Cerebellar cortex (tissue), 1 donor: Measurements from ENCODE around the gene ATM.

Experiments
- DNase-seq: peaks from one replicate; pipeline ENCODE4 v3.0.0-alpha.2; 2015; ENCODE audit warnings: low spot score

ATM gene

GRCh38 chr11:108222574-108223347 is at the start of gene ATM, which contains the start of gene NPAT:
Gene ATM, plus strand, starts transcription at chr11:108223067. Its CDS starts 4,558 bp downstream, at chr11:108227625.
Gene NPAT, minus strand, starts transcription at chr11:108222638. Its CDS starts 102 bp downstream, at chr11:108222536.
- peak; percentile 99 for DNase-seq

GRCh38 chr11:108177570-108177969 is 45.3 kb upstream of the ATM start:
- no peak for DNase-seq

GRCh38 chr11:108193725-108194124 is 29.1 kb upstream of the ATM start:
- no peak for DNase-seq

GRCh38 chr11:108196901-108197300 is 26.0 kb upstream of the ATM start:
- DNase-seq: no peak

- no peak for DNase-seq
These were observed 25.5 kb upstream of the ATM start for GRCh38 chr11:108197351-108197750.

- no peak for DNase-seq
These were observed 24.0 kb upstream of the ATM start for GRCh38 chr11:108198833-108199232.

- DNase-seq: no peak
These were observed 23.2 kb upstream of the ATM start for GRCh38 chr11:108199446-108200321.

- no peak for DNase-seq
These were observed 19.8 kb upstream of the ATM start for GRCh38 chr11:108203075-108203474.

- DNase-seq: no peak
These were observed 18.5 kb upstream of the ATM start for GRCh38 chr11:108204376-108204775.

GRCh38 chr11:108204929-108205499 is 17.9 kb upstream of the ATM start:
- DNase-seq: no peak

GRCh38 chr11:108206171-108206570 is 16.7 kb upstream of the ATM start:
- DNase-seq: peak; percentile 56

GRCh38 chr11:108206969-108207682 is 15.7 kb upstream of the ATM start:
- no peak for DNase-seq

- DNase-seq: peak; percentile 55
These were observed 15.2 kb upstream of the ATM start for GRCh38 chr11:108207683-108208060.

- DNase-seq: no peak
These were observed 12.4 kb upstream of the ATM start for GRCh38 chr11:108210441-108210840.

- no peak for DNase-seq
These were observed 9.1 kb upstream of the ATM start for GRCh38 chr11:108213784-108214183.

GRCh38 chr11:108216988-108217387 is 5.9 kb upstream of the ATM start:
- DNase-seq: no peak

GRCh38 chr11:108218455-108218854 is 4.4 kb upstream of the ATM start:
- DNase-seq: no peak

- DNase-seq: no peak
These were observed 3.7 kb upstream of the ATM start for GRCh38 chr11:108218912-108219783.

- no peak for DNase-seq
These were observed 2.0 kb upstream of the ATM start for GRCh38 chr11:108220721-108221336.

- DNase-seq: no peak
These were observed 1.5 kb upstream of the ATM start for GRCh38 chr11:108221371-108221770.
